GM23338 (cell line): ENCODE results near the gene TGM6. TPM values are rescaled to one million over a fixed set of nuclear protein-coding genes. Genes with fewer than 3 reads are reported as not detected.

ENCODE experiments used
- ATAC-seq: fragments of 200-7000 bp; cut with Tn5 transposase; 3 replicates; pipeline ENCODE4 v1.9.1; 2020
- DNase-seq: peaks from one replicate; pipeline ENCODE4 v3.0.0-alpha.2; 2015; ENCODE audit warnings: low spot score
- H2AFZ ChIP-seq: fragments of 200-600 bp; sonication (generic); 2 replicates; pipeline ENCODE4 v1.8.0; 2016; ENCODE audit warnings: antibody characterized with exemption, mild to moderate bottlenecking, moderate library complexity
- H3F3A ChIP-seq: fragments of 200-600 bp; sonication (generic); replicated peaks from 2 replicates; pipeline ENCODE4 v1.8.0; 2017; ENCODE audit warnings: antibody characterized with exemption, mixed run types, low read depth
- H3K27ac ChIP-seq: fragments of 200-600 bp; sonication (generic); 2 replicates; pipeline ENCODE4 v1.6.1; 2016; ENCODE audit warnings: low read depth
- H3K27me3 ChIP-seq: fragments of 200-600 bp; sonication (generic); 2 replicates; pipeline ENCODE4 v1.8.0; 2016; ENCODE audit warnings: mild to moderate bottlenecking, mixed run types, moderate library complexity; ENCODE audit not compliant: insufficient read depth
- H3K36me3 ChIP-seq: fragments of 200-600 bp; sonication (generic); 2 replicates; pipeline ENCODE4 v1.8.0; 2016; ENCODE audit warnings: mild to moderate bottlenecking; ENCODE audit not compliant: insufficient read depth
- H3K4me1 ChIP-seq: fragments of 200-600 bp; sonication (generic); 2 replicates; pipeline ENCODE4 v1.8.0; 2016; ENCODE audit warnings: mild to moderate bottlenecking, moderate library complexity; ENCODE audit not compliant: insufficient read depth
- H3K4me2 ChIP-seq: fragments of 200-600 bp; sonication (generic); 2 replicates; pipeline ENCODE4 v1.7.1; 2017; ENCODE audit warnings: mixed run types
- H3K4me3 ChIP-seq: fragments of 200-600 bp; sonication (generic); 2 replicates; pipeline ENCODE4 v1.6.1; 2016; ENCODE audit warnings: mixed run types
- H3K79me2 ChIP-seq: fragments of 200-600 bp; sonication (generic); replicated peaks from 2 replicates; pipeline ENCODE4 v1.8.0; 2017; ENCODE audit warnings: mild to moderate bottlenecking; ENCODE audit not compliant: insufficient read depth
- H3K9me2 ChIP-seq: fragments of 200-600 bp; sonication (generic); 2 replicates; pipeline ENCODE4 v1.8.0; 2017; ENCODE audit not compliant: insufficient read depth
- H4K20me1 ChIP-seq: fragments of 200-600 bp; sonication (generic); replicated peaks from 2 replicates; pipeline ENCODE4 v1.8.0; 2017; ENCODE audit warnings: mild to moderate bottlenecking; ENCODE audit not compliant: insufficient read depth
- H3K27ac Mint-ChIP-seq: 2 replicates; pipeline ENCODE4 v1.8.0; 2020; ENCODE audit warnings: inconsistent platforms, mild to moderate bottlenecking, moderate library complexity, mixed read lengths
- H3K27me3 Mint-ChIP-seq: 3 replicates; pipeline ENCODE4 v1.8.0; 2022; ENCODE audit warnings: low read depth, mild to moderate bottlenecking, moderate library complexity, mixed read lengths, inconsistent platforms; ENCODE audit not compliant: insufficient read depth, poor library complexity
- H3K36me3 Mint-ChIP-seq: 3 replicates; pipeline ENCODE4 v1.8.0; 2021; ENCODE audit warnings: low read depth, mild to moderate bottlenecking, inconsistent platforms, moderate library complexity, mixed read lengths
- H3K4me1 Mint-ChIP-seq: 3 replicates; pipeline ENCODE4 v1.8.0; 2020; ENCODE audit warnings: mild to moderate bottlenecking, inconsistent platforms, mixed read lengths
- H3K4me3 Mint-ChIP-seq: 3 replicates; pipeline ENCODE4 v1.8.0; 2021; ENCODE audit warnings: moderate library complexity, mild to moderate bottlenecking, inconsistent platforms, mixed read lengths
- H3K9me3 Mint-ChIP-seq: 3 replicates; pipeline ENCODE4 v1.8.0; 2020; ENCODE audit warnings: moderate library complexity, mild to moderate bottlenecking, inconsistent platforms, mixed read lengths
- CREB1 ChIP-seq: fragments of 250-450 bp; sonication (Bioruptor Pico); IDR thresholded peaks from 2 replicates; pipeline ENCODE4 v1.5.0; 2020; ENCODE audit warnings: low read depth, mild to moderate bottlenecking, moderate library complexity
- CTCF ChIP-seq, 2 experiments: fragments of 200-600 bp in 1 of 2; sonication (generic) in 1 of 2; conservative IDR thresholded peaks; 2 replicates each; pipeline versions ENCODE4 v1.5.1 to v1.6.1; 2016 to 2017; ENCODE audit warnings: antibody characterized with exemption in 2 of 2, low read depth in 2 of 2, mild to moderate bottlenecking in 2 of 2, moderate library complexity in 1 of 2
- ETS1 ChIP-seq: IDR thresholded peaks from 2 replicates; pipeline ENCODE4 v1.6.1; 2016; ENCODE audit warnings: antibody characterized with exemption
- EZH2 ChIP-seq: fragments of 200-600 bp; sonication (generic); IDR thresholded peaks from one replicate; pipeline ENCODE4 v1.8.0; 2017; ENCODE audit warnings: antibody characterized with exemption, mild to moderate bottlenecking, low read depth; ENCODE audit not compliant: unreplicated experiment
- EZH2phosphoT487 ChIP-seq: fragments of 200-600 bp; sonication (generic); IDR thresholded peaks from one replicate; pipeline ENCODE4 v1.8.1; 2018; ENCODE audit warnings: antibody characterized with exemption; ENCODE audit not compliant: unreplicated experiment
- JUNB ChIP-seq: IDR thresholded peaks from one replicate; pipeline ENCODE4 v1.6.1; 2016; ENCODE audit warnings: antibody characterized with exemption; ENCODE audit not compliant: unreplicated experiment
- NANOG ChIP-seq: IDR thresholded peaks from 2 replicates; pipeline ENCODE4 v1.6.1; 2016; ENCODE audit warnings: antibody characterized with exemption, borderline replicate concordance
- POLR2AphosphoS5 ChIP-seq: IDR thresholded peaks from 2 replicates; pipeline ENCODE4 v1.6.1; 2016; ENCODE audit warnings: antibody characterized with exemption, low read depth
- REST ChIP-seq: IDR thresholded peaks from one replicate; pipeline ENCODE4 v1.6.1; 2018; ENCODE audit warnings: antibody characterized with exemption; ENCODE audit not compliant: unreplicated experiment
- STAT1 ChIP-seq: IDR thresholded peaks from one replicate; pipeline ENCODE4 v1.6.1; 2016; ENCODE audit warnings: antibody characterized with exemption; ENCODE audit not compliant: unreplicated experiment
- ZNF114 ChIP-seq: fragments of 250-450 bp; sonication (Bioruptor Pico); IDR thresholded peaks from 2 replicates; pipeline ENCODE4 v1.5.0; 2020; ENCODE audit warnings: mild to moderate bottlenecking, moderate library complexity
- ZNF331 ChIP-seq: fragments of 250-450 bp; sonication (Bioruptor Pico); IDR thresholded peaks from 2 replicates; pipeline ENCODE4 v1.5.0; 2020; ENCODE audit warnings: low read depth, mild to moderate bottlenecking, moderate library complexity
- ZNF462 ChIP-seq: fragments of 250-450 bp; sonication (Bioruptor Pico); IDR thresholded peaks from 2 replicates; pipeline ENCODE4 v1.5.0; 2020; ENCODE audit warnings: mild to moderate bottlenecking, moderate library complexity
- polyA plus RNA-seq: library from polyadenylated mRNA; unstranded; fragments of >200 nt; fragmentation: Nextera tagmentation; extraction: Ambion mirVana; gene quantifications from 2 replicates; pipeline ENCODE4 v1.2.1, GENCODE V29; 2016
- total RNA-seq: library from RNA; depleted of rRNA; stranded (reverse); fragments of >200 nt; shearing (Covaris generic); gene quantifications from 2 replicates; pipeline ENCODE4 v1.2.3, GENCODE V29; 2014

Gene TGM6
- total and polyA plus RNA-seq, 2 experiments from 2014 or later, result not detected

GRCh38 chr20:2455771-2456497 lies 75.2 kb downstream of the TGM6 start:
- Mint-ChIP-seq H3K9me3 (no peaks in the 10 kb centered on the region; the same call in 2 of the 3 replicates), H3K4me1 (no peaks in the 10 kb centered on the region), H3K27ac (no peak overlapping the region), H3K27me3 (peaks cover 2% of the 10 kb centered on the region), H3K4me3 (no peak overlapping the region), H3K36me3 (peaks cover 25% of the 10 kb centered on the region)
- no peak for ATAC-seq
- Histone ChIP-seq H2AFZ (no peak overlapping the region), H3F3A (peaks cover 5% of the 10 kb centered on the region; the same call in 1 of the 2 replicates), H3K9me2 (no peaks in the 10 kb centered on the region), H3K79me2 (no peaks in the 10 kb centered on the region), H4K20me1 (no peaks in the 10 kb centered on the region; the same call in 1 of the 2 replicates), H3K27me3 (no peaks in the 10 kb centered on the region), H3K4me1 (no peaks in the 10 kb centered on the region), H3K27ac (no peak overlapping the region), H3K4me3 (no peak overlapping the region), H3K4me2 (no peak overlapping the region), H3K36me3 (peaks cover 11% of the 10 kb centered on the region)
- DNase-seq, result no peak
- no peak for TF ChIP-seq CTCF (conservative IDR thresholded peaks at IDR 0.05; ENCODE audit: low read depth in 2 of 2)
- no peak for TF ChIP-seq ZNF114 (CRISPR knock-in tag)
- TF ChIP-seq JUNB, result no peak
- no peak for TF ChIP-seq ZNF462
- no peak for TF ChIP-seq ETS1
- no peak for TF ChIP-seq CREB1 (CRISPR knock-in tag)
- TF ChIP-seq REST, result no peak
- TF ChIP-seq POLR2AphosphoS5, result no peak
- TF ChIP-seq ZNF331 (CRISPR knock-in tag), result no peak
- no peak for TF ChIP-seq EZH2
- TF ChIP-seq STAT1, result no peak
- no peak for TF ChIP-seq EZH2phosphoT487
- no peak for TF ChIP-seq NANOG
